Activated CD4-positive, alpha-beta memory T cell treated with anti-CD3 and anti-CD28 coated beads, Interleukin-2, amount 10 ng/mL, durations not matched to agents 7 days and 5 days (primary cell): Measurements from ENCODE around the gene GNAQ. TPM values are rescaled to one million over a fixed set of nuclear protein-coding genes. Genes with fewer than 3 reads are reported as not detected.
"Not testable (repeated sequence)": the region's sequence is repeated elsewhere in the genome, so short reads cannot be mapped to it uniquely, and the experiment has no call there.

Experiments used
- CTCF ChIA-PET: fragments of 350-600 bp; sonication (Branson Sonifier 250); formaldehyde crosslinking; loops from one replicate; lab custom pipeline; 2021; ENCODE audit warnings: antibody characterized with exemption, inconsistent platforms; lab: Charles Lee
- POLR2A ChIA-PET: fragments of 350-600 bp; sonication (Branson Sonifier 250); formaldehyde crosslinking; loops from one replicate; lab custom pipeline; 2021; ENCODE audit warnings: antibody characterized with exemption; lab: Charles Lee
- DNase-seq: peaks from one replicate; pipeline ENCODE4 v3.0.0-alpha.2; 2020
- H3K27ac Mint-ChIP-seq: one replicate; pipeline ENCODE4 v1.8.0; 2021; ENCODE audit warnings: mild to moderate bottlenecking, mixed read lengths
- H3K27me3 Mint-ChIP-seq: one replicate; pipeline ENCODE4 v1.8.0; 2021; ENCODE audit warnings: mixed read lengths
- H3K36me3 Mint-ChIP-seq: one replicate; pipeline ENCODE4 v1.8.0; 2021; ENCODE audit warnings: low read depth, mixed read lengths
- H3K4me1 Mint-ChIP-seq: one replicate; pipeline ENCODE4 v1.8.0; 2021; ENCODE audit warnings: mixed read lengths
- H3K4me3 Mint-ChIP-seq: one replicate; pipeline ENCODE4 v1.8.0; 2021; ENCODE audit warnings: mild to moderate bottlenecking, mixed read lengths
- H3K9me3 Mint-ChIP-seq: one replicate; pipeline ENCODE4 v1.8.0; 2021; ENCODE audit warnings: mixed read lengths
- total RNA-seq, 2 experiments: library from RNA; stranded (reverse); gene quantifications; one replicate each; pipeline ENCODE4 v1.2.3, GENCODE V29; 2021

GNAQ gene
- total RNA-seq, 2 experiments from 2014 or later: 28.0 to 28.8 TPM

GRCh38 chr9:77697238-77697984 is 334.2 kb downstream of the GNAQ start:
- H3K36me3 Mint-ChIP-seq: no peaks in the 10 kb centered on the region
- CTCF ChIA-PET: no interaction called here
- no peak overlapping the region for H3K27ac Mint-ChIP-seq
- no peaks in the 10 kb centered on the region for H3K4me1 Mint-ChIP-seq
- no peak for DNase-seq
- no peak overlapping the region for H3K4me3 Mint-ChIP-seq
- H3K27me3 Mint-ChIP-seq: peaks cover 29% of the 10 kb centered on the region
- H3K9me3 Mint-ChIP-seq: no peaks in the 10 kb centered on the region
- POLR2A ChIA-PET: no interaction called here

- H3K4me1 Mint-ChIP-seq, H3K4me3 Mint-ChIP-seq, H3K9me3 Mint-ChIP-seq, POLR2A ChIA-PET, H3K27ac Mint-ChIP-seq, H3K36me3 Mint-ChIP-seq, CTCF ChIA-PET, DNase-seq: not testable (repeated sequence)
- H3K27me3 Mint-ChIP-seq: peaks cover 22% of the 10 kb centered on the region
Measured at GRCh38 chr9:77690723-77691122, 340.9 kb downstream of the GNAQ start.

- H3K27ac Mint-ChIP-seq, H3K4me3 Mint-ChIP-seq, POLR2A ChIA-PET, DNase-seq, H3K36me3 Mint-ChIP-seq, H3K9me3 Mint-ChIP-seq, H3K4me1 Mint-ChIP-seq, CTCF ChIA-PET: not testable (repeated sequence)
- peaks cover 18% of the 10 kb centered on the region for H3K27me3 Mint-ChIP-seq
Measured at GRCh38 chr9:77690119-77690518, 341.5 kb downstream of the GNAQ start.

GRCh38 chr9:77687737-77688136 is 343.9 kb downstream of the GNAQ start:
- H3K4me1 Mint-ChIP-seq, POLR2A ChIA-PET, CTCF ChIA-PET, DNase-seq, H3K9me3 Mint-ChIP-seq, H3K27me3 Mint-ChIP-seq, H3K4me3 Mint-ChIP-seq, H3K27ac Mint-ChIP-seq, H3K36me3 Mint-ChIP-seq: not testable (repeated sequence)

- Mint-ChIP-seq H3K4me3 (no peak overlapping the region), H3K36me3 (no peaks in the 10 kb centered on the region), H3K9me3 (no peaks in the 10 kb centered on the region), H3K4me1 (no peaks in the 10 kb centered on the region), H3K27ac (no peak overlapping the region), H3K27me3 (peaks cover 2% of the 10 kb centered on the region)
- DNase-seq: no peak
- POLR2A ChIA-PET: no interaction called here
- CTCF ChIA-PET: interaction anchor here (0.9 kb wide), 1 partner anchor 223 kb away, joined by 3 read pairs; no protein-coding TSS in a partner anchor
Measured at GRCh38 chr9:77680581-77680980, 351.0 kb downstream of the GNAQ start.

GRCh38 chr9:77679661-77680368 is 351.8 kb downstream of the GNAQ start:
- POLR2A ChIA-PET: no interaction called here
- no peak overlapping the region for H3K4me3 Mint-ChIP-seq
- peaks cover 2% of the 10 kb centered on the region for H3K27me3 Mint-ChIP-seq
- no peaks in the 10 kb centered on the region for H3K36me3 Mint-ChIP-seq
- H3K27ac Mint-ChIP-seq: no peak overlapping the region
- DNase-seq: no peak
- CTCF ChIA-PET: interaction anchor here (0.9 kb wide), 1 partner anchor 222 kb away, joined by 3 read pairs; no protein-coding TSS in a partner anchor
- H3K9me3 Mint-ChIP-seq: no peaks in the 10 kb centered on the region
- H3K4me1 Mint-ChIP-seq: no peaks in the 10 kb centered on the region

- H3K27me3 Mint-ChIP-seq: peaks cover 2% of the 10 kb centered on the region
- DNase-seq: no peak
- CTCF ChIA-PET: no interaction called here
- no peaks in the 10 kb centered on the region for H3K4me1 Mint-ChIP-seq
- no peak overlapping the region for H3K4me3 Mint-ChIP-seq
- no peak overlapping the region for H3K27ac Mint-ChIP-seq
- POLR2A ChIA-PET: no interaction called here
- H3K36me3 Mint-ChIP-seq: no peaks in the 10 kb centered on the region
- no peaks in the 10 kb centered on the region for H3K9me3 Mint-ChIP-seq
Measured at GRCh38 chr9:77679088-77679487, 352.5 kb downstream of the GNAQ start.

GRCh38 chr9:77677957-77678535 is 353.6 kb downstream of the GNAQ start:
- peaks cover 1% of the 10 kb centered on the region for H3K27me3 Mint-ChIP-seq

GRCh38 chr9:77677397-77677796 is 354.2 kb downstream of the GNAQ start:
- no peak overlapping the region for H3K27ac Mint-ChIP-seq
- peaks cover 1% of the 10 kb centered on the region for H3K27me3 Mint-ChIP-seq
- H3K36me3 Mint-ChIP-seq: no peaks in the 10 kb centered on the region
- CTCF ChIA-PET: no interaction called here
- no peak for DNase-seq
- POLR2A ChIA-PET: no interaction called here
- no peaks in the 10 kb centered on the region for H3K4me1 Mint-ChIP-seq
- no peak overlapping the region for H3K4me3 Mint-ChIP-seq
- H3K9me3 Mint-ChIP-seq: no peaks in the 10 kb centered on the region

More at GRCh38 chr9:77677957-77678535, 353.6 kb downstream of the GNAQ start:
- Mint-ChIP-seq H3K9me3 (no peaks in the 10 kb centered on the region), H3K27ac (no peak overlapping the region), H3K4me3 (no peak overlapping the region), H3K36me3 (no peaks in the 10 kb centered on the region), H3K4me1 (no peaks in the 10 kb centered on the region)
- CTCF ChIA-PET: no interaction called here
- DNase-seq: no peak
- POLR2A ChIA-PET: interaction anchor here (0.5 kb wide), 1 partner anchor 60 kb away, joined by 3 read pairs; no protein-coding TSS in a partner anchor

- Mint-ChIP-seq H3K27ac (no peak overlapping the region), H3K36me3 (no peaks in the 10 kb centered on the region), H3K27me3 (peaks cover 1% of the 10 kb centered on the region), H3K9me3 (no peaks in the 10 kb centered on the region), H3K4me1 (no peaks in the 10 kb centered on the region), H3K4me3 (no peak overlapping the region)
- POLR2A ChIA-PET: no interaction called here
- DNase-seq: no peak
- CTCF ChIA-PET: interaction anchor here (1.5 kb wide), 1 partner anchor 10 kb away, joined by 4 read pairs; no protein-coding TSS in a partner anchor
Measured at GRCh38 chr9:77673941-77674791, 357.4 kb downstream of the GNAQ start.

- Mint-ChIP-seq H3K27ac (no peak overlapping the region), H3K4me1 (no peaks in the 10 kb centered on the region), H3K9me3 (no peaks in the 10 kb centered on the region), H3K4me3 (no peak overlapping the region), H3K36me3 (no peaks in the 10 kb centered on the region), H3K27me3 (peaks cover 3% of the 10 kb centered on the region)
- DNase-seq: no peak
- POLR2A ChIA-PET: no interaction called here
- CTCF ChIA-PET: no interaction called here
Measured at GRCh38 chr9:77672183-77672582, 359.4 kb downstream of the GNAQ start.

GRCh38 chr9:77667151-77667550 is 364.5 kb downstream of the GNAQ start:
- Mint-ChIP-seq H3K36me3 (no peaks in the 10 kb centered on the region), H3K4me1 (no peaks in the 10 kb centered on the region), H3K27me3 (peaks cover 9% of the 10 kb centered on the region), H3K27ac (no peak overlapping the region), H3K4me3 (no peak overlapping the region), H3K9me3 (no peaks in the 10 kb centered on the region)
- ChIA-PET POLR2A (no interaction called here), CTCF (no interaction called here)
- no peak for DNase-seq
